ENCODE results near the gene HERC2. TPM values are rescaled to one million over a fixed set of nuclear protein-coding genes. Genes with fewer than 3 reads are reported as not detected.

HERC2 gene
- total RNA-seq, 1 experiment from 2014 or later: 69.2 TPM

- no peaks in the 10 kb centered on the region for H4K20me1 ChIP-seq (ENCODE audit: control insufficient read depth, insufficient read depth, insufficient read length)
- Mint-ChIP-seq H3K27me3 (ENCODE audit: low read depth) (peaks cover 1% of the 10 kb centered on the region; the same call in 1 of the 2 replicates), H3K4me3 (no peak overlapping the region), H3K36me3 (ENCODE audit: insufficient read depth in 1 of 3, low read depth in 3 of 3) (peaks cover 54 to 80% (median 72%) of the 10 kb centered on the region in 3 experiments), H3K27ac (peak overlapping the region in 2 of 3 experiments; percentile 20 to 55; a peak in 2 of 7 replicates), H3K9me3 (no peaks in the 10 kb centered on the region), H3K4me1 (no peaks in the 10 kb centered on the region)
- no peak for TF ChIP-seq CTCF (conservative IDR thresholded peaks at IDR 0.05)
- no peak overlapping the region for H3T11ph ChIP-seq (ENCODE audit: low read length)
- H3K27ac ChIP-seq (ENCODE audit: insufficient read length, low read depth, low read length): no peak overlapping the region
- no peak overlapping the region for H2BK5ac ChIP-seq (ENCODE audit: insufficient read length, low read length)
- no peaks in the 10 kb centered on the region for H3K27me3 ChIP-seq (ENCODE audit: insufficient read depth, low read length)
- H3K23me2 ChIP-seq (ENCODE audit: insufficient read length, low read depth, low read length, poor library complexity, severe bottlenecking): no peaks in the 10 kb centered on the region
- H3K23ac ChIP-seq (ENCODE audit: insufficient read length, low read depth, low read length): no peak overlapping the region
- no peak overlapping the region for H2BK20ac ChIP-seq (ENCODE audit: low read depth, low read length, poor library complexity, severe bottlenecking)
- WGBS (ENCODE audit: extremely low coverage, insufficient read length, low lambda C conversion rate): no CpG with 5 or more reads among the region's 12 CpGs
- no peak overlapping the region for H4K5ac ChIP-seq (ENCODE audit: insufficient read length, low read depth, low read length)
- no peak overlapping the region for H2BK120ac ChIP-seq (ENCODE audit: low read depth, low read length, poor library complexity, severe bottlenecking)
- H3K79me2 ChIP-seq (ENCODE audit: insufficient read depth, low read length): no peaks in the 10 kb centered on the region
- H3K9ac ChIP-seq (ENCODE audit: extremely low read depth, insufficient read length, low read length): no peak overlapping the region
- no peak overlapping the region for H4K8ac ChIP-seq (replicated peaks; ENCODE audit: insufficient read length, low read depth, low read length)
- H3K9me3 ChIP-seq (ENCODE audit: control insufficient read depth, low read depth, low read length): no peaks in the 10 kb centered on the region
- no peak overlapping the region for H3K56ac ChIP-seq (ENCODE audit: insufficient read length, low read depth, low read length)
- no peak overlapping the region for H3K4ac ChIP-seq (ENCODE audit: low read depth, low read length)
- H3K18ac ChIP-seq (ENCODE audit: insufficient read length, low read depth, low read length): no peak overlapping the region
- H2BK12ac ChIP-seq (ENCODE audit: insufficient read length, low read depth, low read length): no peak overlapping the region
- no peak overlapping the region for H3K14ac ChIP-seq (ENCODE audit: insufficient read depth, low read length)
- H3K79me1 ChIP-seq (ENCODE audit: insufficient read depth, low read depth, low read length, poor library complexity, severe bottlenecking): no peaks in the 10 kb centered on the region
- no peak overlapping the region for H3K4me2 ChIP-seq (ENCODE audit: insufficient read depth, insufficient read length, low read length)
- no peak overlapping the region for H2BK15ac ChIP-seq (ENCODE audit: low read depth, low read length)
- H4K91ac ChIP-seq (ENCODE audit: insufficient read length, low read depth, low read length): no peak overlapping the region
- no peaks in the 10 kb centered on the region for H3K4me1 ChIP-seq (ENCODE audit: insufficient read depth, low read length)
- DNase-seq: no peak
- no peak overlapping the region for H2AFZ ChIP-seq (ENCODE audit: low read length)
- no peak overlapping the region for H2AK5ac ChIP-seq (ENCODE audit: insufficient read length, low read length)
These were observed 204.5 kb downstream of the HERC2 start for GRCh38 chr15:28117432-28117990.

Measured in H9 (cell line).